ENCODE measurements around the gene MYO15B.

DNA sequence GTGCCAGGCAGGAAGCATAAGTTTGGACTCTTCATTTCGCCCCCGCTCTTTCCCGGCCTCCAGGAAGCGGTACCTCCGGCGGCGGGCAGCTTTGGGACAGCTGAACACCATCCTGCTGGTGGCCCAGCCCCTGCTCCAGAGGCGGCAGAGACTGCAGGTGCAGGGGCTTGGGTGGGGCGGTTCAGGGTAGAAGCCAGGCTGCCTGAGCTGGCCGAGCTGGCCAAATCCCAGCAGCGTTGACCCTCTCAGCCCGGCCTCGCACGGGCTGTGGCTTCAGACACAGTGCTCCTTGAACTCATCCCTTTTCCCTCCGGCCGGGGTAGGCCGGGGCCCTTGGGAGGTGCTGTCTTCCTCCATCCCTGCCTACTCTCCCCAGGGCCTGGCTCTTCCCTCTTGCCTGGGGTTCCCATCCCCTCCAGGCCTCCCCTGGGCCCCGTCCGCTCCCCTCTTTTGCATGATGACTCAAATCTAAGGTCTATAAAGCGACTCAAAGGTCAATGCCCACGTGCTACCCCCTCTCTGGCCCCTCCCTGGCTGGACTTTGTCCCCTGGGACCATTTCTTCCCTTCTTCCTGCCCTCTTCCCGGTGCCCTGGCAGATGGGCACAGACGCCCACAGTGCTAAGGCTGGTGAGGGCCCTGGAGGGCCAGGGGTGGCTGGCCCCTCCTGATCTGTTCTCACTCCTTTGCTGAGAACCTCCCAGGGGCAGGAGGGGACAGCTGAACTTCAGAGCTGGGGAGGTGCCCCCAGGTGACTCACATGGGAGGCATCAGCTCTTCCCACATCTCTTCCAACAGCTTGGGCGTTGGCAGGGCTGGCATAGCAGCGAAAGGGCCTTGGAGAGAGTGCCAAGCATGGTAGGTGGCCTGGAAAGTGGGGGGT lies 22.7 kb downstream of the MYO15B start:
- TF ChIP-seq GATA2 (IDR thresholded peaks at IDR 0.05; ENCODE audit: low read depth, low read length) (no peak), GATA3 (IDR thresholded peaks at IDR 0.05; ENCODE audit: low read depth, low read length) (no peak)

Measured in SH-SY5Y (cell line).